Activated CD4-positive, CD25-positive, alpha-beta regulatory T cell treated with anti-CD3 and anti-CD28 coated beads, Interleukin-2, amount 50 U/mL, for 72 hours (primary cell): Measurements from ENCODE around the gene ADAM12.
"Not testable (repeated sequence)": the region's sequence is repeated elsewhere in the genome, so short reads cannot be mapped to it uniquely, and the experiment has no call there.

Experiments used
- DNase-seq: peaks from one replicate; pipeline ENCODE4 v3.0.0; 2021

The ADAM12 gene

GRCh38 chr10:126208726-126209302 lies 179.5 kb downstream of the ADAM12 start:
- no peak for DNase-seq

DNA sequence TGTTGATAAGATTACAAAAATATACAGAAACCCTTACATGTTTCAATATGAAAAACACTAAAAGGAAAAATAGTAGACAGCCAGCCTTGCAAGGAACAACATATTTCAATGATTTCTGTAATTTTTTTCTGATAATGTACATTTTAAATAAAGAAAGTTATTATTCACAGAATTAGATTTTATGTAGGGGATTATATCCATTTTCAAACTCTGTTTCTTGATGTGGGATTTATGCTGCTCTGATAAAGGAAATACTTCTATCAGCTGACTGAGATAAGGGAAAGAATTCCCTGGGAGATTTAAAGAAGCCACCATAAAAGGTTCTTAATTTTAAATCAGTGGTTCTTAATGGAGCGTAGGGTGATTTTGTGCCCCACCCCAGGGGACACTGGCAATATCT lies 180.4 kb downstream of the ADAM12 start:
- DNase-seq = no peak

GRCh38 chr10:126207313-126207771 lies 180.9 kb downstream of the ADAM12 start:
- DNase-seq = no peak

DNA sequence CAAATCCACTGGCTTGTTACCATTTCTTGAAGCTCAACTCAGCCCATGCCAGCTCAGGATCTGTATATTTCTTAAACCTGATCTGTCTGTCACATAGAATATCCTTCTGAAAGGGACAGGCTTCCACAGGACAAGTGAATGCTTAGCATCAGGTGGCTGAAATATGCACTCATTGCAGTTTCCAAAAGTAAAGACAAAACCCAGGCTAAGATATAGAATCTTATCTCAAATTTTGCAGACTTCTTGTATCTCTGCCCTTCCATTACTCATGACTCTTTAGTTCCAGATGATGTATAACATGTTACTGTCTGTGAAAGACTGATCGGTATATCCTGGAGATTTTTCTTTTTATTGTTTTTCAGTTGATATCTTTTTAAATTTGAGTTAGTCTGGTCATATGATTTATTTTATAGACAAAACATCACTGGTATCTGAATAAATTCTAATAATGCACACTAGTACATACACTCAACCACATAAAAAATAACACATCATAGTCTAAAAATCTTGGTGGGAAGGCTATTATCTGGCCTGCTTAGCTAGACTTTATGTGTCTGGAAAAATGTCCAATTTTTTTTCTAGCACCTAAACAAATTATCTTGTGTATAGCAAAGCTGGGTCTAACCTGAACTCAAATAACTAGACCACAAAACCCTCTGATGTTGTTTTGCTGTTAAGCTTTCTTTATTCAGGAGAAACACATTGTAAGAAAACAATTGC lies 182.6 kb downstream of the ADAM12 start:
- DNase-seq = no peak

GRCh38 chr10:126204320-126204719 lies 184.0 kb downstream of the ADAM12 start:
- DNase-seq = no peak

DNA sequence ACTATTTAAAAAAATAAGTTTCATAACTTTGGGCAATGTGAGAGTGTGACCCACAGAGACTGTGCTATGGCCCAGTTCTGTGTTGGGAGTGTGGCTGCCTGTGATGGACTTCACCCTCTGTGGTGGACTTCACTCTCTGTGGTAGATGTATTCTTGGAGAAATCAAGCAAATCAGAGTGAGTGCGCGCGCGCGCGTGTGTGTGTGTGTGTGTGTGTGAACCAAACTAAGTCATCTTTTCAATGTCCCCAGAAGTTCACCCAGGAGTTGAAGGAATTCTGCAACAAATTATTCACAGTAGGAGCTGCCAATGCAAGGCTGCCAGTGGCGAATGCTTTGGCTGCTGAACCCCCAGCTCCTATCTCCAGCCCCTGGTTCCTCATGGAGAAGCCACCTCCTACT lies 184.5 kb downstream of the ADAM12 start:
- no peak for DNase-seq

GRCh38 chr10:126201603-126202002 lies 186.7 kb downstream of the ADAM12 start:
- no peak for DNase-seq

- DNase-seq = no peak
Observed at GRCh38 chr10:126199221-126199998, 188.9 kb downstream of the ADAM12 start.

DNA sequence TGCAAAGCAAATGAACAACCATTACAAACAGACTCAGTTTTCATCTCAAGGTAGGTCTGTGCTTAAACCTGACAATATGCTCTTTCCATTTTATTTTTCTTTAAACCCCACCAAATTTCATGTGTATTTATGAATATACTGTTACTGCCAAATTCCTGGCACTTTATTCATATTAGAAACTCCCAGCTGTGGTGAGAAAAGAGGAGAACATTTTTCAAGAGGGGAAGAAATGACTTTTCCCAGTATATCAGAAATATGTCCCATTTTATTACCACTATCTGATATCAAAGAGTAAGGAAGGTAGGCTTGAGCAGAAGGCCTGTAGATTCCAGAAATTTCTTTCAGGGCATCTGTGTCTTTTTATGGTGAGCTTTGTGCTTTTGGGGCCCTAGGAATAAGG lies 189.6 kb downstream of the ADAM12 start:
- no peak for DNase-seq

DNA sequence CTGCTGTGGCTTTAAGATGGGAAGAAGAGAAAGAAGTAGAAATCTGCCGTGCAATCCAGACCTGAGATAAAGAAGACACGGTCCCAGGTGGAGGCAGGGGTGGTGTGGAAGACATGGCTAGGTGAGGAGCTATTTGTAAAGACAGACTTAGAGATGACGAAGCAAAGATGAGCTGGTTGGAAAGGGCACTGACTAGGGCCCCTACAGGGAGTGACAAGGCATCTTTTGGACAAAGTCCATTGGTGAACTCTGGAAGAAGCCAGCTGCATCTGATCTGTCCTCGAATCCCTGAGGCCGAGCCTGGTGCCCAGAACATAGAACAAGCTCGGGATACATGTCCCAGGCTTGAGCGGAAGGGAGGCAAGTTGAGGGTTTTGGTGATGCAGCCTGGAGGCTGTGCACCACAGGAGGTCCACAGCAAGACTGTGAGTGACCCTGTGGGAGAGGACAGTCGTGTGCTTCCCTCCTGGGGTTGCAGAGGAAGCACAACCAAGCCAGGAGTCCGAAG lies 191.2 kb downstream of the ADAM12 start:
- DNase-seq = no peak

- no peak for DNase-seq
Observed at GRCh38 chr10:126196281-126196680, 192.0 kb downstream of the ADAM12 start.

- no peak for DNase-seq
Observed at GRCh38 chr10:126191192-126191591, 197.1 kb downstream of the ADAM12 start.

DNA sequence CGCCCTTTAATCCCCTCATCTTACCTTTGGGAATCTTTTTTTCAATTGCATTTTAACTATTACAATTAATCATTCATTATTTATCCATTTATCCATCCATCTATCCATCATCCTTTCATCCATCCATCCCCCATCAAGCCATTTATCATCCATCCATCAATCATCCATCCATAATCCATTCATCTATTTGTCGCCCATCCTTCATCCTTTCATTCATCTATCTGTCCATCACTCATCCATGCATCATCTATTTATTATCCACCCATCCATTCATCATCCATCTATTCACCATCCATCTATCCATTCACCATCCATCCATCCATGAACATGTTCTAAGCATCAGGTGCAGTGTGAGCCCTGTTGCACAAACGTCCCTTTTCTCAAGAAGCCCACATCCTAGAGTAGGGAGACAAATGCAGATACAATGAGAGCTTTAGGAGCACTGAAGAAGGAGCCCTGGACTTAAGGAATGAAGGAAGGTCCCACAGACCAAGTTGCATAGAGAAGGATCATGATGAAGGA lies 199.5 kb downstream of the ADAM12 start:
- DNase-seq = no peak

GRCh38 chr10:126187399-126187798 lies 200.9 kb downstream of the ADAM12 start:
- DNase-seq = no peak

DNA sequence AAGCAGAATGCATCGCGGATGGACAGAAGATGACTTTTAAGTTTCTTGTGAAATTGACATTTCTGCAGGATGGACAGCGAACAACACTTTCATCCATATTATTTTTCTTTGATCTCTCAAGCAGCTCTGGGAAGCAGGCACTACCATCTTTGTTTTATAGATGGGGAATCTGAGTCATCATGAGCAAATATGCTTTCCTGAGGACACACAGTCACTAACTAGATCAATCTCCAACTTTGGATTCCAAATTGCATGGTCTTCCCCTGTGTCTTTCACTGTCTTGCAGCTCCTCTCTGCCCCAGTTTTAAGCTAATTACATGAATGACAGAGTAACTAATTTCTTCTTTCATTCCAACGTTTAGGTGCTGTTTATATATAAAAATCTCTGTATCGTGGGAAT lies 201.5 kb downstream of the ADAM12 start:
- no peak for DNase-seq

DNA sequence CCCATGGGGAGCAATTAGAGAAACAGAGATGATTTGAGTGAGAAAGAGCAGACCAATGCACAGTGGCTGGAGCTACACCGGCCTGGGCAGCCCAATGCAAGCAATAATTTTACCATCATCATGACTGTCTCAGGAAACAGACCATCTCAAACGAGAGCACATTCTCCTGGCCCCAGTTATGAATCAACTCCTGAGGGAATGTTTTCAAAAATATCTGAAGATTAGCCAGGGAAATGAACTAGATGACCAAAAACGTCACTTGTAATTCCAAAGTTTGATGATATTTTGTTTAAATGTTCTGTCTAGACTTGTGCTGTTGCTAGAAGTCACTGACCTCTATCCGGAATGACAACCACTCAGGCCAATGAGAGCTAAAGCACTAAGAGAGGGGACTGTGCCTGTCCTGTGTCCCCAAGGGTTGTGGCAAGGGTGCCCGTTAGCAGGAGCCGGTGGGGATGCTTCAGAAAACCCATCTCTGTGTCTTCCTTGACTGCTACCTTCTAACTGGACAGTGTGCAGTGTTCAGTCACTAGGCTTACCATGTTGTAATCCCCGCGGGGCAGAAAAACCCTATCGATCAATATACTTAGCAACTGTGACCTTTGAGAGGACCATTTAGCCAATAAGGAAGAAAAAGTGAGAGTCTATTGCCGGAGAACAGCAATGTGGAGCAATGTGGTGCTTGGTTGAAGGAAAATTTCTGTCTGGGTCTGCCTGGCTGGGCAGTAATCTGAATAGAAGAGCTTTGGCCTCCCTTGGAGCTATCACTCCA lies 202.4 kb downstream of the ADAM12 start:
- DNase-seq = no peak

- no peak for DNase-seq
Observed at GRCh38 chr10:126181626-126182025, 206.7 kb downstream of the ADAM12 start.

- DNase-seq = no peak
Observed at GRCh38 chr10:126179637-126180036, 208.6 kb downstream of the ADAM12 start.

DNA sequence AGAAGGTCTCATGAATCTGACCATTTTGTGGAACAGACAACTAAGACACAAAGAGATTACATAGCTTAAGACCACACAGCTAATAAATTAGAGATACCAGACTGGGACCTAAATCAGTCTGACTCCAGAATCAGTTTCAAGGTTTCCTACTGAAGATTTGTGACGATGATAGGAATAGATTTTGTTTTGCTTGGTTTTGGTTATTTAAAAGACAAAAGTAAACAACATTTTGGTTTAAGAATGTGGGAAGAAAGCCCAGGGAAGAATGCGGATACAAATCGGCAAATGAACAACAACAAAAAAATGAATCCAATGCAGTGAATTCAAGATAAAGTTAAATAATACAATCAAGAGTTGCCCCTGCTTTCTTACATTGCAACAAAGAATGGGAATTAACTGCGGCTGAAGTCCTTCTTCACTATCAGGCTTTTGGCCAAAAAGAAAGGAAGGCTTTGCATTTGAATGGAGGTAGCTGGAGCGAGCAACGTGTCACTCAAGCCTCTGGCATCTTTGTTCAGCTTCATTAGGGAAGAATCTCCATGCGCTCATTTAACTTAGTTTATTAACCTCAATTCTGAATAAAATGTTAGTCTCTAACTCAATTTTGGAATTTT lies 210.8 kb downstream of the ADAM12 start:
- DNase-seq = no peak

GRCh38 chr10:126175641-126176262 lies 212.5 kb downstream of the ADAM12 start:
- no peak for DNase-seq

GRCh38 chr10:126172755-126173154 lies 215.5 kb downstream of the ADAM12 start:
- DNase-seq = not testable (repeated sequence)

DNA sequence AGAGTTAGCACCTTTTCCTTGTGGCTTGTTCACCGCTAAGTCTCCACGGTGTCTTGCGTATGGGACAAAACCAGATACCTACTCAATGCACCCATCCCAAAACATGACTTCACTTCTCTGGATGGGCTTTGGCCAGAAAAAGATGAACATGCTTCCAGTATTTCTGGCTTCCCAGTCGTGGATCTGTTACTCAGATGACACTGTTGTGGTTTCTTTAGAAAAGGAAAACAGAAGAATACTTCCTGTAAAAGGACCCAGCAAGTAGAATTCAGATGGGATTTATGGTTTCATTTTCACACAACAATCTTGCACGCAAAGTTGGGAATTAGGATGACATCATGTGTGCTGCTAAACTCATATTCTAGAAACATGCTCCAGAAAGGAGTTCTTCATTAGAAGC lies 216.7 kb downstream of the ADAM12 start:
- no peak for DNase-seq
